Mesenchymal stem cell (in vitro differentiated cells and primary cell): Measurements from ENCODE around the gene PPIB. TPM values are rescaled to one million over a fixed set of nuclear protein-coding genes. Genes with fewer than 3 reads are reported as not detected.
"Not testable (repeated sequence)": the region's sequence is repeated elsewhere in the genome, so short reads cannot be mapped to it uniquely, and the experiment has no call there.

Experiments
- DNase-seq: peaks from one replicate; pipeline ENCODE4 v3.0.0-alpha.2; 2013
- H2AFZ ChIP-seq: one replicate; pipeline ENCODE4 v1.6.1; 2013; ENCODE audit warnings: low read depth, mild to moderate bottlenecking, control low read depth, inconsistent platforms, low read length, moderate library complexity
- H2AK5ac ChIP-seq: 2 replicates; pipeline ENCODE4 v1.6.1; 2013; ENCODE audit warnings: low read length, moderate library complexity, mild to moderate bottlenecking, inconsistent platforms; ENCODE audit not compliant: severe bottlenecking
- H2BK120ac ChIP-seq: one replicate; pipeline ENCODE4 v1.6.1; 2013; ENCODE audit warnings: low read depth, mild to moderate bottlenecking, inconsistent platforms, low read length, moderate library complexity
- H2BK12ac ChIP-seq, 2 experiments: one replicate each; pipeline ENCODE4 v1.6.1; 2013; ENCODE audit warnings: inconsistent platforms in 2 of 2, low read length in 2 of 2, mild to moderate bottlenecking in 2 of 2, moderate library complexity in 2 of 2, control low read depth in 1 of 2
- H2BK15ac ChIP-seq: one replicate; pipeline ENCODE4 v1.6.1; 2013; ENCODE audit warnings: mild to moderate bottlenecking, low read depth, inconsistent platforms; ENCODE audit not compliant: poor library complexity, severe bottlenecking
- H2BK5ac ChIP-seq: 2 replicates; pipeline ENCODE4 v1.6.1; 2013; ENCODE audit warnings: low read depth, mild to moderate bottlenecking, low read length, control low read depth, inconsistent platforms; ENCODE audit not compliant: poor library complexity, severe bottlenecking
- H3K14ac ChIP-seq, 2 experiments: one replicate each; pipeline ENCODE4 v1.6.1; 2013; ENCODE audit warnings: inconsistent platforms in 2 of 2, low read length in 2 of 2, control low read depth in 1 of 2, mild to moderate bottlenecking in 1 of 2, moderate library complexity in 1 of 2
- H3K18ac ChIP-seq, 2 experiments: one replicate each; pipeline ENCODE4 v1.6.1; 2013; ENCODE audit warnings: inconsistent platforms in 2 of 2, low read length in 2 of 2, control low read depth in 1 of 2, low read depth in 1 of 2, mild to moderate bottlenecking in 1 of 2
- H3K23ac ChIP-seq, 2 experiments: one replicate each; pipeline ENCODE4 v1.6.1; 2013; ENCODE audit warnings: inconsistent platforms in 2 of 2, low read length in 2 of 2, mild to moderate bottlenecking in 2 of 2, moderate library complexity in 2 of 2, control low read depth in 1 of 2
- H3K27ac ChIP-seq: 2 replicates; pipeline ENCODE4 v1.5.1; 2013; ENCODE audit warnings: mild to moderate bottlenecking, moderate library complexity, low read length, control low read depth, inconsistent platforms; ENCODE audit not compliant: poor library complexity, severe bottlenecking
- H3K27me3 ChIP-seq, 2 experiments: 2 replicates each; pipeline versions ENCODE4 v1.6.1 to v1.7.0; 2013; ENCODE audit warnings: low read length in 2 of 2, mild to moderate bottlenecking in 2 of 2, moderate library complexity in 2 of 2, control low read depth in 1 of 2, inconsistent platforms in 1 of 2; ENCODE audit not compliant: control insufficient read depth in 1 of 2, insufficient read depth in 1 of 2
- H3K36me3 ChIP-seq, 2 experiments: 2 replicates each; pipeline versions ENCODE4 v1.6.1 to v1.7.0; 2013; ENCODE audit warnings: low read length in 2 of 2, control low read depth in 1 of 2, inconsistent platforms in 1 of 2, low read depth in 1 of 2, mild to moderate bottlenecking in 1 of 2; ENCODE audit not compliant: insufficient read depth in 2 of 2, control insufficient read depth in 1 of 2
- H3K4ac ChIP-seq, 2 experiments: one replicate each; pipeline ENCODE4 v1.6.1; 2013; ENCODE audit warnings: inconsistent platforms in 2 of 2, low read length in 2 of 2, mild to moderate bottlenecking in 2 of 2, moderate library complexity in 2 of 2, control low read depth in 1 of 2, low read depth in 1 of 2
- H3K4me1 ChIP-seq: 2 replicates; pipeline ENCODE4 v1.6.1; 2013; ENCODE audit warnings: low read depth, low read length, control low read depth; ENCODE audit not compliant: control insufficient read depth, insufficient read depth
- H3K4me2 ChIP-seq: 2 replicates; pipeline ENCODE4 v1.6.1; 2013; ENCODE audit warnings: low read length, mild to moderate bottlenecking, inconsistent platforms; ENCODE audit not compliant: poor library complexity, severe bottlenecking
- H3K4me3 ChIP-seq, 2 experiments: 2 replicates each; pipeline versions ENCODE4 v1.5.1 to v1.7.0; 2013; ENCODE audit warnings: low read length in 2 of 2, mild to moderate bottlenecking in 2 of 2, control low read depth in 1 of 2, low read depth in 1 of 2; ENCODE audit not compliant: insufficient read depth in 1 of 2
- H3K79me1 ChIP-seq: replicated peaks from 2 replicates; pipeline ENCODE4 v1.6.1; 2013; ENCODE audit warnings: mild to moderate bottlenecking, control low read depth, low read length, inconsistent platforms; ENCODE audit not compliant: poor library complexity, severe bottlenecking
- H3K9ac ChIP-seq: 2 replicates; pipeline ENCODE4 v1.7.0; 2013; ENCODE audit warnings: mild to moderate bottlenecking, low read length, moderate library complexity
- H3K9me3 ChIP-seq: 2 replicates; pipeline ENCODE4 v1.7.0; 2013; ENCODE audit warnings: mild to moderate bottlenecking, low read length; ENCODE audit not compliant: control insufficient read depth
- H4K8ac ChIP-seq: one replicate; pipeline ENCODE4 v1.6.1; 2013; ENCODE audit warnings: inconsistent platforms, mild to moderate bottlenecking, low read length, moderate library complexity
- H4K91ac ChIP-seq: one replicate; pipeline ENCODE4 v1.6.1; 2013; ENCODE audit warnings: mild to moderate bottlenecking, low read length, inconsistent platforms
- WGBS: methylation state at CpG from one replicate; pipeline ENCODE4 v1.1.7; 2013; ENCODE audit warnings: mixed read lengths; 5-methylcytosine and 5-hydroxymethylcytosine counted together
- small RNA-seq: library from polyadenylated mRNA; stranded (forward); fragments of <200 nt; extraction: miRNeasy Mini kit (QIAGEN cat#:217004); gene quantifications from one replicate; pipeline ENCODE3, GENCODE V24; 2013; ENCODE audit warnings: low read depth

PPIB gene

GRCh38 chr15:64110950-64111678 is 51.7 kb downstream of the PPIB start:
- Histone ChIP-seq H3K18ac (no peak overlapping the region), H4K91ac (no peak overlapping the region), H2BK120ac (no peak overlapping the region), H3K27me3 (no peaks in the 10 kb centered on the region), H2AK5ac (no peak overlapping the region), H3K79me1 (peaks cover 24% of the 10 kb centered on the region), H3K4me2 (no peak overlapping the region), H4K8ac (no peak overlapping the region), H3K27ac (no peak overlapping the region), H3K36me3 (peaks cover 8 to 45% of the 10 kb centered on the region in 2 experiments), H2BK15ac (no peak overlapping the region), H3K4me3 (no peak overlapping the region), H3K9me3 (no peaks in the 10 kb centered on the region), H3K9ac (no peak overlapping the region), H2BK12ac (no peak overlapping the region), H3K23ac (no peak overlapping the region), H3K4ac (no peak overlapping the region), H2AFZ (no peak overlapping the region), H3K14ac (no peak overlapping the region), H2BK5ac (no peak overlapping the region), H3K4me1 (peaks cover 5% of the 10 kb centered on the region)
- DNase-seq: no peak
- 93% methylated on average over 1 of the region's 3 CpGs for WGBS

GRCh38 chr15:64110108-64110701 is 52.6 kb downstream of the PPIB start:
- not testable (repeated sequence) for H3K18ac ChIP-seq, H2AFZ ChIP-seq, H3K27ac ChIP-seq, H3K9me3 ChIP-seq, H2AK5ac ChIP-seq, H2BK15ac ChIP-seq, H3K14ac ChIP-seq, H2BK12ac ChIP-seq, DNase-seq, H3K9ac ChIP-seq, H3K4me2 ChIP-seq, H4K8ac ChIP-seq, H3K4me3 ChIP-seq, H3K23ac ChIP-seq, H4K91ac ChIP-seq, H2BK120ac ChIP-seq, H2BK5ac ChIP-seq, H3K4me1 ChIP-seq, H3K27me3 ChIP-seq, H3K4ac ChIP-seq
- Histone ChIP-seq H3K36me3 (peaks cover 6 to 36% of the 10 kb centered on the region in 2 experiments), H3K79me1 (peaks cover 19% of the 10 kb centered on the region)
- over 99% methylated on average over 4 of the region's 4 CpGs for WGBS

GRCh38 chr15:64107337-64107736 is 55.5 kb downstream of the PPIB start:
- H3K4ac ChIP-seq: peak overlapping the region in 1 of 2 experiments; percentile 51
- no peak overlapping the region for H4K8ac ChIP-seq
- no peak overlapping the region for H2AFZ ChIP-seq
- no peak overlapping the region for H3K14ac ChIP-seq
- H4K91ac ChIP-seq: no peak overlapping the region
- no peak overlapping the region for H2AK5ac ChIP-seq
- H3K4me3 ChIP-seq: no peak overlapping the region
- H3K23ac ChIP-seq: no peak overlapping the region
- H3K9me3 ChIP-seq: no peaks in the 10 kb centered on the region
- no peak overlapping the region for H3K9ac ChIP-seq
- H2BK5ac ChIP-seq: no peak overlapping the region
- no peak overlapping the region for H3K27ac ChIP-seq
- H3K36me3 ChIP-seq: peaks cover 0 to 7% of the 10 kb centered on the region in 2 experiments
- no peaks in the 10 kb centered on the region for H3K27me3 ChIP-seq
- no peak overlapping the region for H2BK15ac ChIP-seq
- no peak overlapping the region for H2BK12ac ChIP-seq
- no peak for DNase-seq
- H3K4me2 ChIP-seq: no peak overlapping the region
- H2BK120ac ChIP-seq: no peak overlapping the region
- peaks cover 16% of the 10 kb centered on the region for H3K79me1 ChIP-seq
- H3K4me1 ChIP-seq: peaks cover 2% of the 10 kb centered on the region
- H3K18ac ChIP-seq: no peak overlapping the region
- WGBS: 100% methylated on average over 1 of the region's 1 CpG

Small RNA genes within 50 kb of the gene (small RNA-seq; reads per million reads assigned to genes)
- not detected for gene RF00019
